Kidney (tissue), 14 donors: Measurements from ENCODE around the gene NXPH1. TPM values are rescaled to one million over a fixed set of nuclear protein-coding genes. Genes with fewer than 3 reads are reported as not detected.
A peak's percentile ranks its signal among the peaks of the same experiment; 100 is the strongest.

ENCODE experiments used
- DNase-seq, 5 donors: peaks; one replicate each; pipeline ENCODE4 v3.0.0-alpha.2; 2013 to 2020
- FAIRE-seq: peaks from 2 replicates; lab custom pipeline; 2012; peaks lifted over from hg19 to GRCh38; lab: Jason Lieb, UNC
- H3K27ac ChIP-seq, 2 donors: one replicate each; pipeline ENCODE4 v1.7.0; 2013; ENCODE audit warnings: low read depth in 2 of 2, low read length in 2 of 2, inconsistent platforms in 1 of 2
- H3K27me3 ChIP-seq: one replicate; pipeline ENCODE4 v1.7.1; 2013; ENCODE audit warnings: low read length, inconsistent platforms; ENCODE audit not compliant: control insufficient read depth, insufficient read depth
- H3K36me3 ChIP-seq, 3 donors: one replicate each; pipeline versions ENCODE4 v1.7.0 to v1.7.1; 2013; ENCODE audit warnings: low read length in 3 of 3, control low read depth in 1 of 3, inconsistent platforms in 1 of 3; ENCODE audit not compliant: insufficient read depth in 3 of 3, control insufficient read depth in 2 of 3
- H3K4me1 ChIP-seq, 3 donors: one replicate each; pipeline versions ENCODE4 v1.7.0 to v1.7.1; 2013; ENCODE audit warnings: low read length in 3 of 3, inconsistent platforms in 1 of 3, low read depth in 1 of 3; ENCODE audit not compliant: control insufficient read depth in 2 of 3, insufficient read depth in 2 of 3
- H3K4me3 ChIP-seq, 3 donors: one replicate each; pipeline versions ENCODE4 v1.7.0 to v1.8.1; 2013; ENCODE audit warnings: low read length in 3 of 3, control low read depth in 1 of 3, inconsistent platforms in 1 of 3
- H3K9ac ChIP-seq, 3 donors: one replicate each; pipeline versions ENCODE4 v1.7.0 to v1.7.1; 2013; ENCODE audit warnings: low read length in 3 of 3, control low read depth in 1 of 3, inconsistent platforms in 1 of 3
- H3K9me3 ChIP-seq, 3 donors: one replicate each; pipeline versions ENCODE4 v1.7.0 to v1.7.1; 2013; ENCODE audit warnings: low read length in 3 of 3, control low read depth in 1 of 3, inconsistent platforms in 1 of 3; ENCODE audit not compliant: control insufficient read depth in 2 of 3, insufficient read depth in 1 of 3
- intact Hi-C: fragments of 100-400 bp; cut with DNase I; formaldehyde crosslinking; loops from one replicate; pipeline ENCODE4 v1.11.1; 2022
- polyA plus RNA-seq: library from polyadenylated mRNA; stranded (reverse); fragments of 350-450 nt; fragmentation: Illumina TruSeq; extraction: RNeasy Lipid Tissue Mini Kit (QIAGEN cat#74804); gene quantifications from one replicate; pipeline ENCODE4 v1.2.3, GENCODE V29; 2014; ENCODE audit warnings: low read depth, low replicate concordance; ENCODE audit not compliant: insufficient read depth
- total RNA-seq: library from RNA; stranded (reverse); fragmentation: NEBNext Ultra II Directional; extraction: Animal tissue kit (Norgen Biotek cat#: 25700); gene quantifications from one replicate; pipeline ENCODE4 v1.2.1, GENCODE V29; 2021
- TF ChIP-seq, protein P1 (sequence below): IDR thresholded peaks from 3 replicates; pipeline ENCODE4 v1.5.1; 2012; ENCODE audit warnings: mild to moderate bottlenecking, moderate library complexity, borderline replicate concordance; ENCODE audit not compliant: insufficient read depth; ENCODE audit errors: extremely low read depth
- donor health status: control.
- donor health status: control.
- donor health status: control.
- donor health status: control.
- donor health status: control.
- donor health status: DM: yes; HTN: yes; CAD: no.
- donor health status: Normal renal cell carcinoma (clear cell type).

The NXPH1 gene
- total and polyA plus RNA-seq, 2 donors from 2014 or later: not detected

DNA sequence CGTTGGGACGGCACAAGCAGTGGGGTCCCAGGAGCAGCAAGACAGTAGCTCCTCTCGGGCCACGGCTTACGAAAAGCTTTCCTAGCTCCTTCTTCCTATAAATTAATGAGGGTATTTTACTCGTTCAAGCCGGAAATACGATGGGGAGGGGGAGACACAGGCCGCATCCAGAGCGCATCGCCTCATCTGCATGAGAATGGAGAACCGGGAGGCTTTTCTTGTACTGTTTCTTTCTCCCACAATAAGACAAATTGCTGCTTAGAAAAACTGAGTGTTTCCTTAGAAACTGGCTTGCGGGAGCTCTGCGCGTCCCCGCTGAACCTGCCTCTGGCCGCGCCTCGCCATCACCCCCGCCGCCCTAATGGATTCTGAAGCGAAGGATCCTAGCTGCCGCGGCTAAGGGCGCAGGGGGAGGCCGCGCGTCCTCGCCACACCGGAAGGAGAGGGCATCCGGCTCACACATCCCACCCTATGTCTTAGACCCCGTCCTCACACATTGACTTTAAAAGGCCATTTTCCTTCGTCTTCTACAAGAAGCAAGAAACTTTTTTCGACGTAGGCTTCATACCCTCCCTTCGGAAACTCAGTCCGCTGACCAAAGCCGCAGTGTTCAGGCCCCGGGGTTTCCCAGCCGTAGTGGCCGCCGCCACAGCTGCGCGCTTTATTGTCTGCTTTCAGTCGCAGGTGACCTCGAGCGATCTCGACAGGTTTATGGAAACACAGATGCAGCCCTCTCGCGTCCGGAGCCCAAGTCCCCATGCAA is 8.8 kb downstream of the NXPH1 start:
- peak in 2 of 5 donors; percentile 31 to 55 for DNase-seq
- TF ChIP-seq, protein P1, sequence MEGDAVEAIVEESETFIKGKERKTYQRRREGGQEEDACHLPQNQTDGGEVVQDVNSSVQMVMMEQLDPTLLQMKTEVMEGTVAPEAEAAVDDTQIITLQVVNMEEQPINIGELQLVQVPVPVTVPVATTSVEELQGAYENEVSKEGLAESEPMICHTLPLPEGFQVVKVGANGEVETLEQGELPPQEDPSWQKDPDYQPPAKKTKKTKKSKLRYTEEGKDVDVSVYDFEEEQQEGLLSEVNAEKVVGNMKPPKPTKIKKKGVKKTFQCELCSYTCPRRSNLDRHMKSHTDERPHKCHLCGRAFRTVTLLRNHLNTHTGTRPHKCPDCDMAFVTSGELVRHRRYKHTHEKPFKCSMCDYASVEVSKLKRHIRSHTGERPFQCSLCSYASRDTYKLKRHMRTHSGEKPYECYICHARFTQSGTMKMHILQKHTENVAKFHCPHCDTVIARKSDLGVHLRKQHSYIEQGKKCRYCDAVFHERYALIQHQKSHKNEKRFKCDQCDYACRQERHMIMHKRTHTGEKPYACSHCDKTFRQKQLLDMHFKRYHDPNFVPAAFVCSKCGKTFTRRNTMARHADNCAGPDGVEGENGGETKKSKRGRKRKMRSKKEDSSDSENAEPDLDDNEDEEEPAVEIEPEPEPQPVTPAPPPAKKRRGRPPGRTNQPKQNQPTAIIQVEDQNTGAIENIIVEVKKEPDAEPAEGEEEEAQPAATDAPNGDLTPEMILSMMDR: no peak
- H3K4me1 ChIP-seq: peaks cover 0 to 7% (median 4%) of the 10 kb centered on the region in 3 donors
- H3K9me3 ChIP-seq: no peaks in the 10 kb centered on the region
- no peak for FAIRE-seq
- no peak overlapping the region for H3K4me3 ChIP-seq
- no peak overlapping the region for H3K9ac ChIP-seq
- H3K27ac ChIP-seq: no peak overlapping the region
- H3K36me3 ChIP-seq: no peaks in the 10 kb centered on the region
- H3K27me3 ChIP-seq: peaks cover 44% of the 10 kb centered on the region
- intact Hi-C loops: no loop called here

DNA sequence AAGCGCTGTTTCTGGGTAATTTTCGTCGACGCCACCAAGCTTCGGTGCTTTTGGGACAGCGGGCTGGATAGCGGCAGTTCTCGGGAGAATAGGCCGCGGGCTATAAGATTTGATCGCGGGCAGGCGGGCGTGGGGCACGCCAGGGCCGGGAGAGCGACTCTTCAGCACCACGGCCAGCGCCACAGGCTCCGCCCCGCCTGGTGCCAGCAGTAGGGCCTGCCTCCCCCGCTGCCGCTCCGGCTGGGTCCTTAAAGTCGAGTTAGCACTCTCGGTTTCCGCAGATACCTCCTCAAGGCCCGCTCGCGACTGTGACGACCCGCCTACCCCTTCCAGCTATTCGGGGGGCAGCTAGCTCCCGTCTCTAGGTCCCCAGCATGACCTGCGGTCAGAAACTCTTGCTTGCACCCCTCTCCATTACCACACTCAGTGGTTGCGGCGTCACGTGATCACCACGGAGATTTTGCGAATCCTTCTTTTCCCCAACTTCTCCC is 9.4 kb downstream of the NXPH1 start:
- FAIRE-seq (no peak), DNase-seq (peak; percentile 71 to 92 (median 90))
- TF ChIP-seq, protein P1: no peak
- no peak overlapping the region for H3K4me3 ChIP-seq
- H3K36me3 ChIP-seq: no peaks in the 10 kb centered on the region
- intact Hi-C loops: no loop called here
- no peak overlapping the region for H3K27ac ChIP-seq
- H3K4me1 ChIP-seq: peaks cover 0 to 7% (median 4%) of the 10 kb centered on the region in 3 donors
- H3K27me3 ChIP-seq: peaks cover 41% of the 10 kb centered on the region
- H3K9ac ChIP-seq: no peak overlapping the region
- no peaks in the 10 kb centered on the region for H3K9me3 ChIP-seq

DNA sequence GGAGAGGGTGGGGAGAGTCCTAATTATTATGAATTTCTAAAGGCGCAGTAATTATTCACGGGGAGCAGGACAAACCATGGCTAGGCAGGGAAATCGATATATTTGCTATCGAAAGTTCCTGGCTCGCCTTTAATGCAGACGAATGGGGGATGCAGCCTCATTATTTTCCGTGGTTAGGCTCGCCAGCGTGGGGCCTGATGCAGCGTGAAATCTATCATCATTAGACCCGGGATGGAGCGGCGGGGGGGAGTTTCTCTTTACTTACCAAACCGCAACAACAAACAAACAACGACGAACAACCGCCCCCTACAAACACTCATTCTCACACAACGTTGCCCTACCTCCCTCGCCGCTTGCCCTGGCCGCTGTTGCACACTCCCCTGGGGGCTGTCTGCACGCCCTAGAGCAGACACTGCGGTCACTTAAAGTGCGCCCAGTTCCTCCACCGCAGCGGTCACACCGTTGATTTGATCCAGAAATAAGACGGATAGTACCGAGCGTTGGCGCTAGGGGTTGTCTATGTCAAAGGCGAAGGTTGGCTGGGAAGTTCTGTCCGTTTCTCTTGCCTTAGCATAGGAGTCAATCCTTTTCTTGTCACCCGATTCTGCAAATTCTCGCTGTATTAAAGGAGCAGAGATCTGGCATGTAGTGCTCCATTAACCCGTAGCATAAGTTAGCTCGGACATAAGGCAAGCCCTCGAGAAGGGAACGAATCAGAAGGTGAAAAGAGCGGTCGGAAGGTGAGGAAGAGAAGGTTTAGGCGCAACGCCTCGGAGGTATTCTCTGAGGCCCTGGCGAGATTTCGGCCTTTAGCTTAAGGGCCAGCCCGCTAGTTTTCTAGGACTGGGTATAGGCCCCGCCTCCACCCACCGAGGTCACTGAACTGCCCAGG is 10.4 kb downstream of the NXPH1 start:
- Histone ChIP-seq H3K27ac (no peak overlapping the region), H3K36me3 (no peaks in the 10 kb centered on the region), H3K27me3 (peaks cover 41% of the 10 kb centered on the region), H3K4me1 (peaks cover 0 to 7% (median 4%) of the 10 kb centered on the region in 3 donors), H3K4me3 (peak overlapping the region in 1 of 3 donors; percentile 36), H3K9me3 (no peaks in the 10 kb centered on the region), H3K9ac (no peak overlapping the region)
- peak in 4 of 5 donors; percentile 24 to 52 (median 42) for DNase-seq
- no peak for FAIRE-seq
- TF ChIP-seq, protein P1: no peak
- intact Hi-C loops: no loop called here
